LNCaP clone FGC (cell line): Measurements from ENCODE around the gene ATP6AP1.

Experiments
- DNase-seq: peaks from one replicate; pipeline ENCODE4 v3.0.0-alpha.2; 2011; ENCODE audit warnings: low read depth
- H3K4me3 ChIP-seq: 2 replicates; pipeline ENCODE4 v1.5.1; 2011; ENCODE audit warnings: mild to moderate bottlenecking, low read depth, low read length, control low read depth
- CTCF ChIP-seq: IDR thresholded peaks from 2 replicates; pipeline ENCODE4 v1.5.1; 2012; ENCODE audit warnings: mild to moderate bottlenecking; ENCODE audit not compliant: control insufficient read depth, insufficient read depth; ENCODE audit errors: extremely low read depth

The ATP6AP1 gene

GRCh38 chrX:154440623-154441357, 12.3 kb downstream of the ATP6AP1 start:
- TF ChIP-seq CTCF, result no peak
- no peak overlapping the region for H3K4me3 ChIP-seq
- DNase-seq, result no peak

GRCh38 chrX:154441564-154441963, 13.1 kb downstream of the ATP6AP1 start:
- TF ChIP-seq CTCF, result no peak
- no peak overlapping the region for H3K4me3 ChIP-seq
- no peak for DNase-seq

GRCh38 chrX:154441984-154442707, 13.7 kb downstream of the ATP6AP1 start:
- TF ChIP-seq CTCF, result no peak
- no peak overlapping the region for H3K4me3 ChIP-seq
- DNase-seq, result peak; percentile 23

- TF ChIP-seq CTCF, result no peak
- H3K4me3 ChIP-seq, result peak overlapping the region; percentile 43
- DNase-seq, result no peak
These were observed 15.0 kb downstream of the ATP6AP1 start for GRCh38 chrX:154443479-154443910.

- no peak for DNase-seq
- H3K4me3 ChIP-seq, result peak within 1 kb of the TSS; percentile 70
- no peak for TF ChIP-seq CTCF
These were observed 15.7 kb downstream of the ATP6AP1 start, which contains the start of gene FAM50A for GRCh38 chrX:154443992-154444754. Gene FAM50A (plus strand): TSS chrX:154444141. CDS start chrX:154444236, 95 bp downstream.

GRCh38 chrX:154444755-154445246, 16.3 kb downstream of the ATP6AP1 start:
- peak overlapping the region; percentile 70 for H3K4me3 ChIP-seq
- DNase-seq, result no peak
- TF ChIP-seq CTCF, result no peak
